NCI-H2107 treated with DMSO at 0.1 percent for 48 hours (cell line): ENCODE results near the gene CPNE5.
A peak's percentile ranks its signal among the peaks of the same experiment; 100 is the strongest.

Experiments used
- DNase-seq: peaks from one replicate; lab custom pipeline; 2025; ENCODE audit not compliant: unreplicated experiment; lab: John Stamatoyannopoulos, UW

The CPNE5 gene

DNA sequence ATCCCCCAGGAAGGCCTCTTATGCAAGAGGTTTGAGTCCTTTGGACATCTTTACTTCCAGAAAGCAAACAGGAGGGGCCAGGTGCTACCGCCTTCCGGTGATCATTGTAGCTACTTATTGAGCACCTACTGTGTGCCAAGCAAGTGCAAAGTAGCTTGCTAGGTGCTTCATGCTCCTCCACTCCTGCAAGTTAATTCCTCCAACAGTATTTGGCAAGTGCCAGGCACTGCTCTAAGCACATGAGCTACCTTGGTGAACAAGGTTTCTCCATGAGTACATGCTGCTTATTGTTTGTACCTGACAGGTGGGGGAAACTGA lies 2.3 kb downstream of the CPNE5 start:
- no peak for DNase-seq

DNA sequence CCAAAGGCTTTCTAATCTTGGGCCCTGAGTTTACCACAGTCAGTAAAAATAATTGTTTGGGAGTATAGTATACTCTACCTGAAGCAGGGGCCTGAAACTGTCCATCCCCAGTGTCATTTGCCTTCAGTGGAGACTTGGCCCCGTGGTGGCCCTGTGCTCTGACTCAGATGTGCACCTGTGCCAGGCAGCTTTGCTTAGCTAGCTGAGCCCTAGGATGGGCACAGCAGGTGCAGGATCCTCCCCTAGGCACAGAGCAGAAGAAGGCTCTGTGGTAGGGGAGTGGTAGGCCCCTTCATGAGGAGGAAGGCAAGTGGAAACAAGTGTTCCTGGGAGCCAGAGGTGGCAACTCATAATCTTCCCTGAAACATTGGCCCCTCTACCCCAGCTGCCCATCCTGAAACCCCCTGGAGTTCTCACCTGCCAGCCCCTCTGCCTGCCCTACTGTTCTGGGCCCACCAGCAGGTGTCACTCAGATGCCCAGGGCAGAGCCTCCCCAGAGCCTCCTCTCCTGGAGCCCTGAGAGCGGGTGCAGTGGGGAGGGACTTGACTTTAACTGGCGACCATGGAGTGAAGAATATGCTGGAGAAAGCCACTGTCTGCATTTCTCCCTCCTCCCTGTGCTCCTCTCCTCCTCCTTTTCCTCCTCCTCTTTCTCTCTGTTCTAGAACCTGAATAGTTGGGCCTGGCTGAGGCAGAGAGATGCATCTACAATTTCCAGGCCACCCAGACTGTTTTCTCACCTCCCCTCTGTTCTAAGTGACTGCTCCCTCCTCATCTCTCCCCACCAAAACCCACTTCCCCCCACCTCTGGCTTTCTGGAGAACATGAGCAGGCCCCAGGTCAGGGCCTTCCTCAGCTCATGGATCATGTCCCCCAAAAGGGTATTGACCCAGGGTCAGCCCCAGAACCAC lies 2.9 kb downstream of the CPNE5 start:
- no peak for DNase-seq

DNA sequence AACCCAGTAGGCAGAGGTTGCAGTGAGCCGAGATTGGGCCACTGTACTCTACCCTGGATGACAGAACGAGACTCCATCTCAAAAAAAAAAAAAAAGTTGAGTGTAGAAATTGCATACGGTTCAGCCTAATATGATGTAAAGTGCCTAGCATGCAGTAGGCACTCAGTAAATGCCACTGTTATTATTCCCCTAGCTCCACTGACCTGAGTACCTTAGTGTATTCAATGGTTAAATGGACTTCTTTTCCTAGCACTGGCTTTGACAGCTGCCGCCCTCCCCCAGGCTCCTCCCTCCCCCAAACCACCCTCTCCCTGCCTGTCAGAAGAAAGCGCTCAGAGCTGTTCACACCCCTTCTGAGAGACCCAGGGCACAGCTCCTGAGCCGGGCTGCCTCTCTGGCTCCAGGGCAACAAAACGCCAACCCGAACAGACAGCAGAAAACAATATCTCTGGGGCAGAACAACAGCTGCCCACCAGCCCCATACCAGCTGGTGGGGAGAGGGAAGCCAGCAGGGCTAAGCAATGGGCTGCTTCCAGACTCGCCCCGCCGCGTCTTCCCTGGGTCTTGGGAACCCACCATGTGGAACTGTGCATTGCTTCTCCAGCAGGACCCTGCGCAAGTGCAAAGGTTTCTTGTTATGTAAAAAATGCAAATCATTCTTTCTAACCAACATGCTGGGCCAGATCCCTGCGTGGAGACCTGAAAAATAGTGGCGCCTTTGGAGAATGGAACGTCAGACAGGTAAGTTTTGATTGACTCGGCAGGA lies 4.5 kb downstream of the CPNE5 start:
- DNase-seq: no peak

DNA sequence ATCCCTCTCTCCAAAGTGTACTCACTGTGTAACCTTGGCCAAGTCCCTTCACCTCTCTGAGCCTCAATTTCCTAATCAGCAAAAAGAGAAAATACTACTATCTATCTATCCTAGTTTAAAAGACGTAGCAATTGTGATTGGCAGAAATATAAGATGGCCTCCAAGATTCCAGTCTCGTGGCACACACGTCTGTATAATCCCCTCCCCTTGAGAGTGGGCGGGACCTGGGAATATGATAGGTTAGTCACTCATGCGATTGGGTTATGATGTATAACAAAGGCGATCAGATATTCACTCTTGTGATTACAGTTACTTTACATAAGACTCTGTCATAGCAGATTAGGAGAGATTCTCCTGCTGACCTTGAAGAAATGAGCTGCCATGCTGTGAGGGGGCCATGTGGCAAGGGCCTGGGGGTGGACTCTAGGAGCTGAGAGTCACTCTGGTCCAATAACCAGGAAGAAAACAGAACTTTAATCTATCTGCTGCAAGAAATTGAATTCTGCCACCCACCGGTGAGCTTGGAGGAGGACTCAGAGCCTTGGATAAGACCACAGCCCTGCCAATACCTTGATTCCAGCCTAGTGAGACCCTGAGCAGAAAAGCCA lies 6.0 kb downstream of the CPNE5 start:
- DNase-seq: no peak

DNA sequence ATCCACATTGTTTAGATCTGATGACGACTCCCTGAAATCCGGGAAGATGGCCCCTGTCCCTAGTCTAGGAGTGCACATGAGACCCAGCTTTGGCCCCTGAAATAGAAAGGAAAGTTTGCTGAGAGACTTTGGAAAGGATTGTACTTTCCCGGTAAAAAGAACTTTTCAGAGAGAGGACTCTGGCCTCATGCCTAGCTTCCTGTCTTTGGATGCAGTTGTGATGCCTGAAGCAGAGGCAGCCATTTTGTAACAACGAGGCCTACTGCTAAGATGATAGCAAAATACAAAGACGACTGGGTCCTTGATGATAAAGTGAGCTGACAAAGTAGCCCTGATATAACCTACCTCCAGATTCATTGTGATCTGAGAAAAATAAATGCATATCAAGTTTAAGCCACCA lies 6.9 kb downstream of the CPNE5 start:
- no peak for DNase-seq

DNA sequence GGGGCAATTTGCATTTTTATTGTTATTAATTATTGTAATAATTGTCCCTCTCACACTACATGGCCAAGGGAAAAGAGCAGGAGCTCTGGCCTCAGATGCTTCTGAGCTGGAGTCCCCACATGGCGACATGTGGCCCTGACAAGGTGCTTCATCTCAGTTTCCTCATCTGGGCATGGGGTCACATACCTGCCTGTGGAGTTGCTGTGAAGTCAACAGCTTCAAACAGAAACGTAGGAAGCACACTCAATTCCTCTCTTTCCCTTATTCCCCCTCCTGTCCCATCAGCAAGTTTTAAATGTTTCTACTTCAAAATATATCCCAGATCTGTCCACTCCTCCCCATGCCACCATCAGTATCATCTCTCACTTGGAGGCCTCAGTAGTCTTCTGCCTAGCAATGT lies 8.7 kb downstream of the CPNE5 start:
- no peak for DNase-seq

DNA sequence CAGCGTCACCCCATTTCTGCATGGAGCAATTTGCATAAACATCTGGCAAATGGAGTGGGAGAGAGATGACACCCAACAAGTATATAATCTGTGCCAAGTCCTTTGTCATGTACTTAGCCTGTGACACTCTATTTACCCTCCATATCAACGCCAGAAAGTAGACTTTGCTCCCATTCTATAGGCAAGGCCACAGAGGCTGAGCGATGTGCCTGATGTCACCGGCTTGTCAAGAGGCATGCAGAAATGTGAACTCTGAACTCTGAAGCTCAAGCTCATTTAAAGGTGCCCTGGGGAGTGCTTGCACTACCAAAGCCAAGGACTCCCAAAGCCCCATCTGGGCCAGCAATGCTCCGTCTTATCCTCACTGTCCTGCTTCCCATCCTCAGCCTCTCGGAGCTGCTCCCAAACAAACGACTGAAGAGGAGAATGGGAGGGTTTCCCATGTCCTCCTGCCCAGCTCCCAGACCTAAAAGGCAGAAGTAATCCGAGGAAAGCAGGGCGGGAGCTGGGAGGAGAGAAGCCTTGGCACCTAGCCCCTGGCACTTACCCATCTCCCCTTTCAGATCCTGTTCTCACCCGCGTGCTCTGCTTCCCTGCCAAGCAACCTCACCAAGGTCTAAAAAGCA lies 9.2 kb downstream of the CPNE5 start:
- DNase-seq: peak; percentile 40

DNA sequence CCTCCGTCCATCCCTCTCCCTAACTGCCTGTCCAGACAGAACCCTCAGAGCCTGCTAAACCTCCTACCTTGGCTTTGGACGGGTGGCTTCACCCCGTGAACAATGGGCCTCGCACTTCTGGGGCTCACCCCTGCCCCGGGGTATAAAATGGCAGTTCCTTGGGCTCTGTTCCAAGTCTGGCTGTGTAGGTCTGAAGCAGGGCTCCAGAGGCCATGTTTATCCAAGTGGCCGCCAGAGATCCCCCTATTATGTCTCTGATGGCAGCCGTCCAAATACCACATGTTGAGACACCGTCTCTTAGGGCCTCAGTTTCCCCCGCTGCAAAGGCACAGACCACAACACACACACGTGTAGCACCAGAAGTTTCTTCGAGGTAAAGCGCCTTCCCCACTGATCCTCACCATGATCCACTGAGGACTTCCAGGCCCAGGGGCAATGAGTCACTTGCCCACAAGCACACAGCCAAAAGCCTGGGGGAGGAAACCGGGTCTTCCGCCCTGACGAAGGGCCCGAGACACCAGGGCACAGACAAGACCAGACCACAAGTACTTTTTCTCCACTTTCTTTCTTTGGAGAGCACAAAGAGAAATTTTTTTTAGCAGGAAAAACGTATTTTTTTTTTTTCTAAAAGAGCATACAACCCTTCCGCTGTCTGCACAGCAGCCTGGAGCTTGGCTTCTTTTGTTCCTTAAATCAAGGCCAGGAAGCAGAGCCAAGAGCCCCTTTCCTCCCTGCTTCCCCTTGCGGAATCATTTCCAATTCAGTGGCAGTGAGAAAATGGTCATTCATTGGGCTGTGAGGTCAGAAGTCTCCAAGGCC lies 11.8 kb downstream of the CPNE5 start:
- no peak for DNase-seq

DNA sequence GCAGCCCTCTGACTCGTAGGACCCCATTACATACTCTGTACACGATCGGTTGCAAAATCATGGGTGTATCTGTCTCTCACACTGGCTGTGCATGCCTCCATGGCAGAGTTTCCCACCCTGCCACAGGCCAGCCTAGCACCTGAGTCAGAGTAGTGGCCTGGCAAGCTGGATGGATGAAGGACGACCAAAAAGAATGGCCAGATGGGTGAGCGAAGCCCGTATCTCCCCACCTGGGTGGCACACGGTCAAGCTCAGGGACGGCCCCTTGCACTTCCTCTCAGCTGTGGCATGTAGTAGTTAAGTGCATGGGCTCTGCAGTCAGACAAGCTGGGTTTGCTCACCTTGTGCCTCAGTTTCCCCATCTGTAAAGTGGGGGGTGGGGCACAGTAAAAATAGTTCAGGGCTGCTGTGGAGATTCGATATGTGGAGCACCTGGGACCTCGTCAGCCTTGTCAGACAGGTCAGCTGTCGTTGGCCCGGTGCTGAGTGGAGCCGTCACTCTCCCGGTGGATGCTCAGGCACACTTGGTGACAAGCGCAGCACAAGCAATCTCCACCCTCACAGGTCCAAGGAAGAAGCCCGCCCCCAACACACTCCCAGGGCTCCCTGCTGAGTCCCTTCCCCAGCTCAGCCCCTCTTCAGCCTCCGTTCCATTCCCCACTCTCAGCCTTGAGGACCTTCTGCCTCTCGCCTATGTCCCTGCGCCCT lies 12.6 kb downstream of the CPNE5 start:
- DNase-seq: no peak

DNA sequence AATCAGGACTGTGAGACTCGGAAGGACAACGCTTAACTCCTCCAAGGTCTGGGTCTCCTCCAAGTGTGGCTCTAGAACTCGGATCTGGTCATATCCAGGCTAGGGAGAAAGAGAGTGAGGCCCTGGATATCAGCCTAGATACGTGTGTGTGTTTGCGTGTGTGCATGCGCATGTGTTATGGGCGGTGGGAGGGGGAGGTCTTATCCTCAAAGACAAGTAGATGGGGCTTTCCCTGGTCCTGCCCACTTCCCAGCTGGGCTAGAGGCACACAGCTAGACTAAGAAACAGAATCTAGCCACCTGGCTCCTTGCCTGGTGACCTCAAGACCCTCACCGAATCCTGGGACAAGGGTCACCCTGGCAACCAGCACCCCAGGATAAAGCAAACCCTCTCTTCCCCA lies 13.2 kb downstream of the CPNE5 start:
- no peak for DNase-seq

DNA sequence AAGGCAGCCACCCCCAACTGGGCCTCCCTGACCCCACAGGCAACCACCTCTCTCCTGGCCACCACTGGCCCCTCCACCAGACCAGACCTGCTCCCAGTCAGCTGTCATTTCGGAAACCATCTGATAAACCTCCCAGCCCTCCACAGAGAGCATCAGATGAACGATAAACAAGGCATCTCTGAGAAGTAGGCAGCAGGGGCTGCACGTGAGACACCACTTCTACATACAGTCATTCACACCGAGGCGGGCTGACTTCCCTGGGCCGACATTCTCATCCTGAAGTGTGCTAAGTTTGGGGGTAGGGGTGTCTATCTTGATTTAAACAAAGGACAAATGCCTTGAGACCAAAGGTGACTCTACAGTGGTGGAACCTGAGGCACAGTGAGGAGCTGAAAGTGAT lies 13.8 kb downstream of the CPNE5 start:
- no peak for DNase-seq

DNA sequence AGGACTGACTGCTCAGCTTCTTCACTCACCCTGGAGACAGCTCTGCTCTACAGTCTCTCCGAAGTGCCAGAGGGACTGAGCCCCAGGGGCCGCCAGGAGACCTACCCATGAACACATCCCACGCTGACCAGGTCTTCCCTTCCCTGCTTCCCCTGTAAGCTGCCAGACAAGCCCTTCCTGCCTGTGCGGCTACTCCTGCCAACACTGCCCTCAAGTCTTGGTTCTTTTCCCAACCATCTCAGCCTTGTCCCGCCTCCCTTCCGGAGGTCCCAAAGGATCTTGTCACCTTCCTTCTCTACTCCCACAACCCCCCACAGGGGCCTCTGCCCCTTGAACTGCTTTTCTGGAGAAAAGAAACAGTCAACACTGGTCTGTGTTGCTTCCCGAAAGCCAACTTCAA lies 15.0 kb downstream of the CPNE5 start:
- no peak for DNase-seq

DNA sequence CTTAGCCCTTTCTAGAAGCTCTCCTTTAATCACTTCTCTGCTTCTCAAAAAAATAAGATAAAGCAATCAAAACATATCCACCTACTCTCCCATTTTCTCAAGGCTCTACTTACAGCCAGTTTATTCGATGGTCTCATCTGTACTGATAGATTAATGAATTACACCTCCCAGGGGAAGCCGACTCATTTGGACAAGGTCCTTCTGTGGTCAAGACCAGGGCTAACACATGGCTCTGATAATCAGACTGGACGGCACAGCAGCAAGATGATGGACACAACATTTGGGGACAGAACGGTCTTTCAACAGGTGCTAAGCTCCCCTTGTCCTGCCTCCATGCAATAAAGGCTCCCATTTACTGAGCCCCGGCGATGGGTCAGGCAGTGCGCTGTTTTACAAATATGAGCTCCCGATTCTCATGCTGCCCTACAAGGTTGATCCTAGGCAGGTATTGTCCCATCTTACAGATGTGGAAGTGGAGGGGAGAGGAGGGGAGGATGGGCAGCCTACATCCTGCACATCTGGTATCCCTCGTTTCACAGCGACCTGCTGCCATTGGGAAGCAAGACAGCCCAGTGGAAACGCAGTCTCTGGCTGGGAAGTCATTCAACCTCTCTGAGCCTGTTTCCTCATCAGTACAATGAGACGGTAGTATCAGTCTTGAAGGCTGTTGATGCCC lies 15.7 kb downstream of the CPNE5 start:
- no peak for DNase-seq

DNA sequence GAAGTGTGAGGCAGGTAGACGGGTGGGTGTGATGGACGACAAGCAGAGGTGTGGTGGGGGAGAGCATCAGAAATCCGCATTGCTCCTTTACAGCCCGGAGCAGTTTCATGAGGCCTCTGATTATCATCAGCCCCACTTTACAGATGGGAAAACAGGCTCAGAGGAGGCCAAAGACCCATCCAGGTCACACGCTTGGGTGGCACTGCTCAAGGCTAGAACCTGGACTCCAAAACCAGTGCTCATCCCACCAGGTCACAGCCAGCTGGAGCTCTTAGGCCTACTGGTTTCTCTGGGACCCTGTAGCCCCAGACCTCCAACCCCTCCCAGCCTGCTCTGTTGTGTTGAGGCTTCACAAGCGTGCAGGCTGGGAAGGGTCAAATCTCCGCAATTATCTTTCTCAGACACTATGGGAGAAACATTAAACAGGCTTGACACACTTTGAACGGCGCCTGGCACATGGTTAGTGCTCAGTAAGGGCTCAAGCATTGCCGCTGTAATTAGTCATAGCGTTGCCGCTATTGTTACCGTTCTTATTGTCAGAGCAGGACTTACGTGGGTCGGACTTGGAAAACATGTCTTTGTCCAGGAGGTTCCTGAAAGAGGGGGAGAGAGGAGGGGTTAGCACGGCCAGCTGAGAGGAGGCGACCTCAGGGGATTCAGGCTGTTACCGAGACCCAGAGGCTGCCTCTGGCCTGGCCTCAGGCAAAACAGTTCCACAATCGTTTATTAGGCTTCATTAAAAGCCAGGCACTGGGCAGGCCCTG lies 16.6 kb downstream of the CPNE5 start:
- DNase-seq: no peak

DNA sequence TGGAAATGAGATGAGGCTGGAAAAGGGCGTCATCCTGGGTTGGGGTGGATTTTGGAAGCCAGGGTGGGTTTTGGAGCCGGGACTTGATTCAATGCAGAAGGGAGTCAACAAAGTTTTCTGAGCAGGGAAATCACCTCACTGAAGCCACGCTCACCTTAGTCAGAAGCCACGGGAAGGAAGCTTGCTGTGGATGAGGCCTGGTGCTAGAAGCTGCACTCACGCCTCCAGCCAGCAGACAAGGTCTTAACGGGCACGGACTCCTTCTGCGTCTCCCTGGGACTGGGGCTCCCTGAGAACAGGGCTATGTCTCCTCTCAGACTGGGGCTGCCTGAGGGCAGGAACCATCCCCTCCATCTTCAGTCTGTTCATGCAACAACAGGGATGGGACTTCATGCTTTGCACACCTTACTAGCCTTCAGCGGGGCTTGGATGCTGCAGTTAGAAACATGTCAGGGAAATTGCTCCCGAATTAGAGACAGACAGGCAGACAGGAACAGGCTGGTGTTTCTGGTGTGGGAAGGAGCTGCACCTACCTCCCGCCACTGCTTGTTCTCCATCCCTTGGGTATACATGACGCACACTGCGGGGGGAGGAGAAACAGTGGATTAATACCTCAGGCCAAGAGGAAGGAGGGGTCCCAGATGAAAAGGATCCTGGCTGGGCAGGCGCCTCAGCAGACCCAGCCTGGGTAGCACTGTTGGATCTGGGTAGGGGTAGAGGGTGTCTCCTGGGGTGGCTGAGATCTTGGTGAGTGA lies 17.5 kb downstream of the CPNE5 start:
- no peak for DNase-seq

DNA sequence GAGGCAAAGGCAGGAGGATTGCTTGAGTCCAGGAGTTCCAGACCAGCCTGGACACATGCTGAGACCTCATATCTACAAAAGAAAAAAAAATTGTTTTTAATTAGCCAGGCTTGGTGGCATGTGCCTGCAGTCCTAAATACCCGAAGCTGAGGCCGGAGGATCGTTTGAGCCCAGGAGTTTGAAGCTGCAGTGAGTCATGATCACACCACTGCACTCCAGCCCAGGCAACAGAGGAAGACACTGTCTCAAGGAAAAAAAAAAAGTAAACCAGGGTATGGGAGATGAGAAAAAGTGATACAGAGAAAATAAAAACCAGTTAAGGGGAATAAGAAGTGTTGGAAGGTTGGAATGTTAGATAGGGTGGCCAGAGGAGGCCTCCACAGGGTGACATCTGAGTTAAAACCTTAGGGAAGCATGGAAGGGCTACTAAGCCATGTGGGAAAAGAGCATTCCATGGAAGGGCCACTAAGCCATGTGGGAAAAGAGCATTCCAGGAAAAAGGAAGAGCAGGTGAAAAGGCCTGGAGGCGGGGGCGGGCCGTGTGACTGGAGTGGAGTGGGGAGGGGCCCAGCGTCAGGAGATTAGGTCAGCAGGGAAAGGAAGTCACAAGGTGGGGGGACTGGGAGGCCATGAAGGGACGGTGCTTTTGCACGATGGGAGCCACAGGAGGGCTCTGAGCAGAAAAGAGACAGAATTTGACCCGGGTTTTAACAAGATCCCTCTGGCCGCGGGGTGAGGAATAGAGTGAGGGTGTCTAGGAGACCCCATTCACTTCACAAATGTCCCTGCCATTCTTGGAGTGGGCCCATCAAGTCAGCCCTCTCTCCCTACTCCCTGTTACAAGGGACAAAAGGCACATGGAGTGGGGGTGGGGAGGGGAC lies 18.3 kb downstream of the CPNE5 start:
- no peak for DNase-seq

DNA sequence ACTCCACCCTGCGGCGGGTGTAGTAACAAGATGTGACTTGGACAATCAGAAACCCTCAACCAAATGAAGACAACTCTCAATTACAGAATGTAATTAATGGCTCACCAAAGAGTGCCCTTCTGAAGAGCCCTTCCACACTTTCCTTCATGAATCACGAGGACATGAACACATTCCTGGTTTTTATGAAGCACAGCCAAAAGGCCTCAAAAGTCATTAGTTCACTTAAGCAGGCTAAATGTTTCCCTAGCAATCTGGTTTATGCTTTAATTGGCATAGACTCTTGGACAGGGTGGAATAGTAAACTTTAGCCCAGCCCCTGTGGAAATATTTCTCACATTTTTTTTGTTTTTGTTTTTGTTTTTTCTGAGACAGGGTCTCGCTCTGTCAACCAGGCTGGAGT lies 20.5 kb downstream of the CPNE5 start:
- DNase-seq: no peak
